GM19438 (cell line): ENCODE data around the gene EPOP.
A peak's percentile ranks its signal among the peaks of the same experiment; 100 is the strongest.

Experiments
- ATAC-seq: cut with Tn5 transposase; IDR thresholded peaks from one replicate; pipeline ENCODE4 v1.9.1; 2021; ENCODE audit warnings: low read depth; ENCODE audit not compliant: unreplicated experiment

EPOP gene

GRCh38 chr17:38706505-38707216 is 31.9 kb upstream of the EPOP start:
- ATAC-seq: no peak

GRCh38 chr17:38705803-38706504 is 31.2 kb upstream of the EPOP start:
- ATAC-seq: no peak

- no peak for ATAC-seq
Observed at GRCh38 chr17:38705523-38705802, 30.7 kb upstream of the EPOP start.

- ATAC-seq: no peak
Observed at GRCh38 chr17:38704606-38705522, 30.1 kb upstream of the EPOP start, which contains the start of gene MLLT6. Gene MLLT6 (plus strand): TSS chr17:38705273. CDS start chr17:38705633, 360 bp downstream.

- no peak for ATAC-seq
Observed at GRCh38 chr17:38703742-38704605, 29.2 kb upstream of the EPOP start.

GRCh38 chr17:38702916-38703741 is 28.4 kb upstream of the EPOP start:
- no peak for ATAC-seq

- peak; percentile 33 for ATAC-seq
Observed at GRCh38 chr17:38702166-38702915, 27.6 kb upstream of the EPOP start.

- peak; percentile 10 for ATAC-seq
Observed at GRCh38 chr17:38701504-38702165, 26.9 kb upstream of the EPOP start.

- no peak for ATAC-seq
Observed at GRCh38 chr17:38698760-38699159, 24.0 kb upstream of the EPOP start.

GRCh38 chr17:38697061-38697820 is 22.5 kb upstream of the EPOP start:
- no peak for ATAC-seq

- ATAC-seq: no peak
Observed at GRCh38 chr17:38693700-38694329, 19.1 kb upstream of the EPOP start.

GRCh38 chr17:38691154-38691553 is 16.4 kb upstream of the EPOP start:
- ATAC-seq: no peak

GRCh38 chr17:38690386-38690785 is 15.6 kb upstream of the EPOP start:
- no peak for ATAC-seq

GRCh38 chr17:38687286-38687685 is 12.5 kb upstream of the EPOP start:
- ATAC-seq: no peak

GRCh38 chr17:38685491-38685890 is 10.7 kb upstream of the EPOP start:
- no peak for ATAC-seq

- ATAC-seq: no peak
Observed at GRCh38 chr17:38681096-38681495, 6.3 kb upstream of the EPOP start.

- ATAC-seq: no peak
Observed at GRCh38 chr17:38677819-38678218, 3.1 kb upstream of the EPOP start.
